Mucosa of stomach (tissue), 1 donor: ENCODE data around the gene FKBP4.

Source experiments
- H3K27me3 ChIP-seq: one replicate; pipeline ENCODE4 v1.7.0; 2013; ENCODE audit warnings: mild to moderate bottlenecking, low read length; ENCODE audit not compliant: control insufficient read depth, insufficient read depth
- H3K36me3 ChIP-seq: one replicate; pipeline ENCODE4 v1.7.0; 2013; ENCODE audit warnings: low read length; ENCODE audit not compliant: control insufficient read depth, insufficient read depth
- H3K4me1 ChIP-seq: one replicate; pipeline ENCODE4 v1.7.0; 2013; ENCODE audit warnings: mild to moderate bottlenecking, low read length; ENCODE audit not compliant: control insufficient read depth, insufficient read depth
- H3K4me3 ChIP-seq: one replicate; pipeline ENCODE4 v1.7.0; 2013; ENCODE audit warnings: low read length
- H3K9ac ChIP-seq: one replicate; pipeline ENCODE4 v1.7.0; 2013; ENCODE audit warnings: mild to moderate bottlenecking, low read length, moderate library complexity
- H3K9me3 ChIP-seq: one replicate; pipeline ENCODE4 v1.7.0; 2013; ENCODE audit warnings: mild to moderate bottlenecking, low read length, moderate library complexity; ENCODE audit not compliant: control insufficient read depth
- donor health status: Pancreatic carcinoma.

Gene FKBP4

GRCh38 chr12:2825132-2825531 lies 30.4 kb downstream of the FKBP4 start:
- Histone ChIP-seq H3K9ac (no peak overlapping the region), H3K36me3 (peaks cover 5% of the 10 kb centered on the region), H3K4me3 (no peak overlapping the region), H3K4me1 (no peaks in the 10 kb centered on the region), H3K27me3 (no peaks in the 10 kb centered on the region), H3K9me3 (no peaks in the 10 kb centered on the region)

- Histone ChIP-seq H3K4me3 (no peak overlapping the region), H3K27me3 (no peaks in the 10 kb centered on the region), H3K4me1 (no peaks in the 10 kb centered on the region), H3K36me3 (peaks cover 5% of the 10 kb centered on the region), H3K9ac (no peak overlapping the region), H3K9me3 (no peaks in the 10 kb centered on the region)
Observed at GRCh38 chr12:2826036-2826435, 31.3 kb downstream of the FKBP4 start.

- no peak overlapping the region for H3K9ac ChIP-seq
- no peaks in the 10 kb centered on the region for H3K9me3 ChIP-seq
- peaks cover 5% of the 10 kb centered on the region for H3K36me3 ChIP-seq
- no peak overlapping the region for H3K4me3 ChIP-seq
- no peaks in the 10 kb centered on the region for H3K4me1 ChIP-seq
- no peaks in the 10 kb centered on the region for H3K27me3 ChIP-seq
Observed at GRCh38 chr12:2826721-2827515, 32.1 kb downstream of the FKBP4 start.

- Histone ChIP-seq H3K4me1 (no peaks in the 10 kb centered on the region), H3K27me3 (peaks cover under 1% of the 10 kb centered on the region), H3K36me3 (peaks cover 5% of the 10 kb centered on the region), H3K4me3 (no peak overlapping the region), H3K9me3 (no peaks in the 10 kb centered on the region), H3K9ac (no peak overlapping the region)
Observed at GRCh38 chr12:2829275-2829674, 34.5 kb downstream of the FKBP4 start.

GRCh38 chr12:2832550-2833127 lies 37.9 kb downstream of the FKBP4 start:
- H3K36me3 ChIP-seq, result no peaks in the 10 kb centered on the region
- H3K9me3 ChIP-seq, result no peaks in the 10 kb centered on the region
- no peak overlapping the region for H3K9ac ChIP-seq
- H3K27me3 ChIP-seq, result peaks cover 7% of the 10 kb centered on the region
- H3K4me1 ChIP-seq, result peaks cover 6% of the 10 kb centered on the region
- H3K4me3 ChIP-seq, result no peak overlapping the region

- Histone ChIP-seq H3K4me1 (peaks cover 6% of the 10 kb centered on the region), H3K36me3 (no peaks in the 10 kb centered on the region), H3K9ac (no peak overlapping the region), H3K4me3 (no peak overlapping the region), H3K9me3 (no peaks in the 10 kb centered on the region), H3K27me3 (peaks cover 7% of the 10 kb centered on the region)
Observed at GRCh38 chr12:2833327-2833726, 38.6 kb downstream of the FKBP4 start.

- Histone ChIP-seq H3K4me3 (no peak overlapping the region), H3K27me3 (peaks cover 7% of the 10 kb centered on the region), H3K9ac (no peak overlapping the region), H3K36me3 (no peaks in the 10 kb centered on the region), H3K9me3 (no peaks in the 10 kb centered on the region), H3K4me1 (peaks cover 6% of the 10 kb centered on the region)
Observed at GRCh38 chr12:2833810-2834209, 39.0 kb downstream of the FKBP4 start.

- Histone ChIP-seq H3K4me1 (peaks cover 6% of the 10 kb centered on the region), H3K4me3 (no peak within 1 kb of the TSS), H3K36me3 (no peaks in the 10 kb centered on the region), H3K9ac (no peak within 1 kb of the TSS), H3K9me3 (no peaks in the 10 kb centered on the region), H3K27me3 (peaks cover 7% of the 10 kb centered on the region)
Observed at GRCh38 chr12:2834581-2835491, 40.1 kb downstream of the FKBP4 start, which contains the start of gene NRIP2. NRIP2 (minus strand) TSS chr12:2835035; CDS start chr12:2834983, 52 bp downstream.

GRCh38 chr12:2835691-2836403 lies 41.1 kb downstream of the FKBP4 start:
- Histone ChIP-seq H3K4me1 (peaks cover 6% of the 10 kb centered on the region), H3K27me3 (peaks cover 7% of the 10 kb centered on the region), H3K4me3 (no peak overlapping the region), H3K36me3 (no peaks in the 10 kb centered on the region), H3K9ac (no peak overlapping the region), H3K9me3 (no peaks in the 10 kb centered on the region)

- H3K36me3 ChIP-seq, result no peaks in the 10 kb centered on the region
Observed at GRCh38 chr12:2836574-2836973, 41.8 kb downstream of the FKBP4 start.

GRCh38 chr12:2841056-2841650 lies 46.4 kb downstream of the FKBP4 start:
- Histone ChIP-seq H3K27me3 (no peaks in the 10 kb centered on the region), H3K9me3 (no peaks in the 10 kb centered on the region), H3K9ac (no peak overlapping the region), H3K36me3 (no peaks in the 10 kb centered on the region), H3K4me1 (no peaks in the 10 kb centered on the region), H3K4me3 (no peak overlapping the region)

More at GRCh38 chr12:2836574-2836973, 41.8 kb downstream of the FKBP4 start:
- Histone ChIP-seq H3K9ac (no peak overlapping the region), H3K4me1 (peaks cover 6% of the 10 kb centered on the region), H3K27me3 (peaks cover 7% of the 10 kb centered on the region), H3K4me3 (no peak overlapping the region), H3K9me3 (no peaks in the 10 kb centered on the region)
